ENCODE measurements around the gene RREB1. TPM values are rescaled to one million over a fixed set of nuclear protein-coding genes. Genes with fewer than 3 reads are reported as not detected.

Gene RREB1
- total and polyA plus RNA-seq, 2 experiments from 2014 or later, result 8.5 to 25.5 TPM

DNA sequence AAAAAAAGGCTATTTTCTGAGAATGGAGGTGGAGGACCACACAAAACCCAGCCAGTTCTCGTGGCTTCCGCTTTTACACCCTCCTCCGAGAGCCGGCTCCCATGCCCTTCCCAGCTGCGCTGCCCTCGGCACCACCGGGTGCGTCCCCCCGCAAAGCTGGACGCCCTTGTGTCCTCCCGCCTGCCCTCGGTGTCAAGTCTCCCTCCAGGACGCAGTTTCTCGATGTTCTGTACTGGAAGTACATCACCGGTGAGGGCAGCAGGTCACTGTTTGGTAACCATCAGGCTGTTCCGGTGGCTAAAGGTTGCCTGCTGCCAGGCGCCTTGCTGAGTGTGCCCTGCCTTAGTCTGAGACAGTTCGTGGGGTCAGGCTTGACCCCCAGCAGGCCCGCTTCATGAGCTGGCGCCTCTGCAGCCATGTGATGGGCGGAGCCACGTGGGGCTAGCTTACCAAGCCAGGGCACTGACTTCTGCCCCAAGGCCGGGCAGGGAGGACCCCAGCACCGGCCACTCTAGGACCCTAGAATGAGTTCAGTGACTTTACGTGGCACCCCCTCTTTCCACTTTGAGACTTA, 34.6 kb downstream of the RREB1 start:
- H3K79me2 ChIP-seq (replicated peaks; ENCODE audit: insufficient read depth), result peaks cover 53% of the 10 kb centered on the region
- H3K27ac Mint-ChIP-seq, result no peak overlapping the region
- H3K4me3 Mint-ChIP-seq, result no peak overlapping the region; the same call in 2 of the 3 replicates

More for the DNA sequence above, 34.6 kb downstream of the RREB1 start:
- Histone ChIP-seq H3K27ac (ENCODE audit: low read depth) (no peak overlapping the region), H4K20me1 (replicated peaks; ENCODE audit: insufficient read depth) (no peaks in the 10 kb centered on the region; the same call in 1 of the 2 replicates), H3K4me2 (peak overlapping the region; percentile 77; the same call in 1 of the 2 replicates), H3F3A (replicated peaks; ENCODE audit: low read depth) (no peaks in the 10 kb centered on the region), H2AFZ (no peak overlapping the region), H3K27me3 (ENCODE audit: insufficient read depth) (no peaks in the 10 kb centered on the region), H3K4me1 (ENCODE audit: insufficient read depth) (peaks cover 64% of the 10 kb centered on the region), H3K4me3 (no peak overlapping the region), H3K36me3 (ENCODE audit: insufficient read depth) (no peaks in the 10 kb centered on the region), H3K9me2 (ENCODE audit: insufficient read depth) (no peaks in the 10 kb centered on the region)
- H3K36me3 Mint-ChIP-seq (ENCODE audit: low read depth), result no peaks in the 10 kb centered on the region
- no peaks in the 10 kb centered on the region for H3K9me3 Mint-ChIP-seq
- ATAC-seq (no peak), DNase-seq (ENCODE audit: low spot score) (no peak)
- TF ChIP-seq, protein P1, sequence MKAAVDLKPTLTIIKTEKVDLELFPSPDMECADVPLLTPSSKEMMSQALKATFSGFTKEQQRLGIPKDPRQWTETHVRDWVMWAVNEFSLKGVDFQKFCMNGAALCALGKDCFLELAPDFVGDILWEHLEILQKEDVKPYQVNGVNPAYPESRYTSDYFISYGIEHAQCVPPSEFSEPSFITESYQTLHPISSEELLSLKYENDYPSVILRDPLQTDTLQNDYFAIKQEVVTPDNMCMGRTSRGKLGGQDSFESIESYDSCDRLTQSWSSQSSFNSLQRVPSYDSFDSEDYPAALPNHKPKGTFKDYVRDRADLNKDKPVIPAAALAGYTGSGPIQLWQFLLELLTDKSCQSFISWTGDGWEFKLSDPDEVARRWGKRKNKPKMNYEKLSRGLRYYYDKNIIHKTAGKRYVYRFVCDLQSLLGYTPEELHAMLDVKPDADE (IDR thresholded peaks at IDR 0.05), result no peak
- TF ChIP-seq ZNF331 (CRISPR knock-in tag; IDR thresholded peaks at IDR 0.05; ENCODE audit: low read depth) (no peak), POLR2AphosphoS5 (IDR thresholded peaks at IDR 0.05; ENCODE audit: low read depth) (no peak), JUNB (IDR thresholded peaks at IDR 0.05; ENCODE audit: unreplicated experiment) (no peak), EZH2 (IDR thresholded peaks at IDR 0.05; ENCODE audit: low read depth, unreplicated experiment) (no peak), CREB1 (CRISPR knock-in tag; IDR thresholded peaks at IDR 0.05; ENCODE audit: low read depth) (no peak), NANOG (IDR thresholded peaks at IDR 0.05; ENCODE audit: borderline replicate concordance) (no peak), ZNF462 (CRISPR knock-in tag; IDR thresholded peaks at IDR 0.05) (no peak), STAT1 (IDR thresholded peaks at IDR 0.05; ENCODE audit: unreplicated experiment) (no peak), ZNF114 (CRISPR knock-in tag; IDR thresholded peaks at IDR 0.05) (no peak), EZH2phosphoT487 (IDR thresholded peaks at IDR 0.05; ENCODE audit: unreplicated experiment) (no peak)
- TF ChIP-seq, protein P2, sequence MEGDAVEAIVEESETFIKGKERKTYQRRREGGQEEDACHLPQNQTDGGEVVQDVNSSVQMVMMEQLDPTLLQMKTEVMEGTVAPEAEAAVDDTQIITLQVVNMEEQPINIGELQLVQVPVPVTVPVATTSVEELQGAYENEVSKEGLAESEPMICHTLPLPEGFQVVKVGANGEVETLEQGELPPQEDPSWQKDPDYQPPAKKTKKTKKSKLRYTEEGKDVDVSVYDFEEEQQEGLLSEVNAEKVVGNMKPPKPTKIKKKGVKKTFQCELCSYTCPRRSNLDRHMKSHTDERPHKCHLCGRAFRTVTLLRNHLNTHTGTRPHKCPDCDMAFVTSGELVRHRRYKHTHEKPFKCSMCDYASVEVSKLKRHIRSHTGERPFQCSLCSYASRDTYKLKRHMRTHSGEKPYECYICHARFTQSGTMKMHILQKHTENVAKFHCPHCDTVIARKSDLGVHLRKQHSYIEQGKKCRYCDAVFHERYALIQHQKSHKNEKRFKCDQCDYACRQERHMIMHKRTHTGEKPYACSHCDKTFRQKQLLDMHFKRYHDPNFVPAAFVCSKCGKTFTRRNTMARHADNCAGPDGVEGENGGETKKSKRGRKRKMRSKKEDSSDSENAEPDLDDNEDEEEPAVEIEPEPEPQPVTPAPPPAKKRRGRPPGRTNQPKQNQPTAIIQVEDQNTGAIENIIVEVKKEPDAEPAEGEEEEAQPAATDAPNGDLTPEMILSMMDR (conservative IDR thresholded peaks at IDR 0.05; ENCODE audit: low read depth in 2 of 2), result no peak
- TF ChIP-seq, protein P3, sequence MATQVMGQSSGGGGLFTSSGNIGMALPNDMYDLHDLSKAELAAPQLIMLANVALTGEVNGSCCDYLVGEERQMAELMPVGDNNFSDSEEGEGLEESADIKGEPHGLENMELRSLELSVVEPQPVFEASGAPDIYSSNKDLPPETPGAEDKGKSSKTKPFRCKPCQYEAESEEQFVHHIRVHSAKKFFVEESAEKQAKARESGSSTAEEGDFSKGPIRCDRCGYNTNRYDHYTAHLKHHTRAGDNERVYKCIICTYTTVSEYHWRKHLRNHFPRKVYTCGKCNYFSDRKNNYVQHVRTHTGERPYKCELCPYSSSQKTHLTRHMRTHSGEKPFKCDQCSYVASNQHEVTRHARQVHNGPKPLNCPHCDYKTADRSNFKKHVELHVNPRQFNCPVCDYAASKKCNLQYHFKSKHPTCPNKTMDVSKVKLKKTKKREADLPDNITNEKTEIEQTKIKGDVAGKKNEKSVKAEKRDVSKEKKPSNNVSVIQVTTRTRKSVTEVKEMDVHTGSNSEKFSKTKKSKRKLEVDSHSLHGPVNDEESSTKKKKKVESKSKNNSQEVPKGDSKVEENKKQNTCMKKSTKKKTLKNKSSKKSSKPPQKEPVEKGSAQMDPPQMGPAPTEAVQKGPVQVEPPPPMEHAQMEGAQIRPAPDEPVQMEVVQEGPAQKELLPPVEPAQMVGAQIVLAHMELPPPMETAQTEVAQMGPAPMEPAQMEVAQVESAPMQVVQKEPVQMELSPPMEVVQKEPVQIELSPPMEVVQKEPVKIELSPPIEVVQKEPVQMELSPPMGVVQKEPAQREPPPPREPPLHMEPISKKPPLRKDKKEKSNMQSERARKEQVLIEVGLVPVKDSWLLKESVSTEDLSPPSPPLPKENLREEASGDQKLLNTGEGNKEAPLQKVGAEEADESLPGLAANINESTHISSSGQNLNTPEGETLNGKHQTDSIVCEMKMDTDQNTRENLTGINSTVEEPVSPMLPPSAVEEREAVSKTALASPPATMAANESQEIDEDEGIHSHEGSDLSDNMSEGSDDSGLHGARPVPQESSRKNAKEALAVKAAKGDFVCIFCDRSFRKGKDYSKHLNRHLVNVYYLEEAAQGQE (IDR thresholded peaks at IDR 0.05; ENCODE audit: unreplicated experiment), result no peak
- peaks cover 83% of the 10 kb centered on the region for H3K4me1 Mint-ChIP-seq
- H3K27me3 Mint-ChIP-seq (ENCODE audit: insufficient read depth, low read depth, poor library complexity), result peaks cover 7% of the 10 kb centered on the region

Measured in GM23338 (cell line).